Uterus (tissue), 4 donors: Measurements from ENCODE around the gene MYOG. TPM values are rescaled to one million over a fixed set of nuclear protein-coding genes. Genes with fewer than 3 reads are reported as not detected.
A peak's percentile ranks its signal among the peaks of the same experiment; 100 is the strongest.

Source experiments
- DNase-seq, 2 donors: peaks; one replicate each; pipeline ENCODE4 v3.0.0-alpha.2; 2019 to 2020
- H3K27ac ChIP-seq, 2 donors: fragments of 200-600 bp; sonication (generic); 1 replicate in 1 of 2; 2 replicates in 1 of 2; pipeline ENCODE4 v1.5.1; 2016 to 2018
- H3K27me3 ChIP-seq, 2 donors: fragments of 200-600 bp; sonication (generic); one replicate each; pipeline ENCODE4 v1.5.1; 2018 to 2019; ENCODE audit warnings: control low read depth in 1 of 2
- H3K36me3 ChIP-seq, 2 donors: fragments of 200-600 bp; sonication (generic); one replicate each; pipeline ENCODE4 v1.5.1; 2019; ENCODE audit warnings: control low read depth in 1 of 2
- H3K4me1 ChIP-seq, 2 donors: fragments of 200-600 bp; sonication (generic); one replicate each; pipeline ENCODE4 v1.5.1; 2018 to 2019; ENCODE audit warnings: control low read depth in 1 of 2
- H3K4me3 ChIP-seq, 2 donors: fragments of 200-600 bp; sonication (generic); 1 replicate in 1 of 2; 2 replicates in 1 of 2; pipeline ENCODE4 v1.5.1; 2018 to 2019; ENCODE audit warnings: mild to moderate bottlenecking in 1 of 2
- H3K9me3 ChIP-seq, 2 donors: fragments of 200-600 bp; sonication (generic); one replicate each; pipeline ENCODE4 v1.5.1; 2019; ENCODE audit warnings: control low read depth in 1 of 2
- POLR2A ChIP-seq, 2 donors: fragments of 450-650 bp; IDR thresholded peaks; one replicate each; pipeline ENCODE4 v1.6.1; 2016; ENCODE audit warnings: antibody characterized with exemption in 2 of 2, mild to moderate bottlenecking in 1 of 2, moderate library complexity in 1 of 2
- intact Hi-C: fragments of 100-400 bp; cut with DNase I; formaldehyde crosslinking; loops from one replicate; pipeline ENCODE4 v1.15.1; 2023; ENCODE audit warnings: low total_unique reads
- total RNA-seq, 4 donors: library from RNA; depleted of rRNA in 3 of 4; stranded (reverse); fragments of >200 nt in 3 of 4; gene quantifications; one replicate each; pipeline versions ENCODE4 v1.1.0 to v1.2.4, GENCODE V29; 2014 to 2023
- TF ChIP-seq, protein P1 (sequence below), 4 experiments: fragments of 200-600 bp in 2 of 4; fragments of 450-650 bp in 2 of 4; sonication (generic) in 2 of 4; IDR thresholded peaks; one replicate each; pipeline ENCODE4 v1.5.1; 2016 to 2019; ENCODE audit warnings: antibody characterized with exemption in 4 of 4, mild to moderate bottlenecking in 2 of 4, moderate library complexity in 1 of 4
- donor health status: DM: yes; HTN: yes; CAD: no.

Gene MYOG
- total RNA-seq, 4 donors from 2014 or later, result not detected

DNA sequence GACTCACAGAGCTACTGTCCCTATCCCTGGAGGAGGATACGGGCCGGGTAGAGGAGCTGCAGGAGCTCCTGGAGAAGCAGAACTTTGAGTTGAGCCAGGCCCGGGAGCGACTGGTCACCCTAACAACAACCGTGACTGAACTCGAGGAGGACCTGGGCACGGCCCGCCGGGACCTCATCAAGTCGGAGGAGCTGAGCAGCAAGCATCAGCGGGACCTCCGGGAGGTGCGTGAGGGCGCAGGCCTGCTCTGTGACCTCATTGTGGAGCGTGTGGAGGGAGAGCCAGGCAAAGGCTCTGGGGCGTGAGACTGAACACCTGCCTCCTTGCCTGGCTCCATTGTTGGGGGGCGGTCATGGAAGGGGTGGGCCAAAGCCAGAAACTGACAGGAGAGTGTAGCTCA lies 40.5 kb downstream of the MYOG start:
- H3K4me3 ChIP-seq, result no peak overlapping the region
- no peak for DNase-seq
- no peaks in the 10 kb centered on the region for H3K4me1 ChIP-seq
- TF ChIP-seq, protein P1, sequence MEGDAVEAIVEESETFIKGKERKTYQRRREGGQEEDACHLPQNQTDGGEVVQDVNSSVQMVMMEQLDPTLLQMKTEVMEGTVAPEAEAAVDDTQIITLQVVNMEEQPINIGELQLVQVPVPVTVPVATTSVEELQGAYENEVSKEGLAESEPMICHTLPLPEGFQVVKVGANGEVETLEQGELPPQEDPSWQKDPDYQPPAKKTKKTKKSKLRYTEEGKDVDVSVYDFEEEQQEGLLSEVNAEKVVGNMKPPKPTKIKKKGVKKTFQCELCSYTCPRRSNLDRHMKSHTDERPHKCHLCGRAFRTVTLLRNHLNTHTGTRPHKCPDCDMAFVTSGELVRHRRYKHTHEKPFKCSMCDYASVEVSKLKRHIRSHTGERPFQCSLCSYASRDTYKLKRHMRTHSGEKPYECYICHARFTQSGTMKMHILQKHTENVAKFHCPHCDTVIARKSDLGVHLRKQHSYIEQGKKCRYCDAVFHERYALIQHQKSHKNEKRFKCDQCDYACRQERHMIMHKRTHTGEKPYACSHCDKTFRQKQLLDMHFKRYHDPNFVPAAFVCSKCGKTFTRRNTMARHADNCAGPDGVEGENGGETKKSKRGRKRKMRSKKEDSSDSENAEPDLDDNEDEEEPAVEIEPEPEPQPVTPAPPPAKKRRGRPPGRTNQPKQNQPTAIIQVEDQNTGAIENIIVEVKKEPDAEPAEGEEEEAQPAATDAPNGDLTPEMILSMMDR (IDR thresholded peaks at IDR 0.05), result no peak
- TF ChIP-seq POLR2A (IDR thresholded peaks at IDR 0.05), result no peak
- H3K27ac ChIP-seq, result no peak overlapping the region
- no peaks in the 10 kb centered on the region for H3K27me3 ChIP-seq
- no peaks in the 10 kb centered on the region for H3K36me3 ChIP-seq
- intact Hi-C loops, result no loop called here
- H3K9me3 ChIP-seq, result no peaks in the 10 kb centered on the region

DNA sequence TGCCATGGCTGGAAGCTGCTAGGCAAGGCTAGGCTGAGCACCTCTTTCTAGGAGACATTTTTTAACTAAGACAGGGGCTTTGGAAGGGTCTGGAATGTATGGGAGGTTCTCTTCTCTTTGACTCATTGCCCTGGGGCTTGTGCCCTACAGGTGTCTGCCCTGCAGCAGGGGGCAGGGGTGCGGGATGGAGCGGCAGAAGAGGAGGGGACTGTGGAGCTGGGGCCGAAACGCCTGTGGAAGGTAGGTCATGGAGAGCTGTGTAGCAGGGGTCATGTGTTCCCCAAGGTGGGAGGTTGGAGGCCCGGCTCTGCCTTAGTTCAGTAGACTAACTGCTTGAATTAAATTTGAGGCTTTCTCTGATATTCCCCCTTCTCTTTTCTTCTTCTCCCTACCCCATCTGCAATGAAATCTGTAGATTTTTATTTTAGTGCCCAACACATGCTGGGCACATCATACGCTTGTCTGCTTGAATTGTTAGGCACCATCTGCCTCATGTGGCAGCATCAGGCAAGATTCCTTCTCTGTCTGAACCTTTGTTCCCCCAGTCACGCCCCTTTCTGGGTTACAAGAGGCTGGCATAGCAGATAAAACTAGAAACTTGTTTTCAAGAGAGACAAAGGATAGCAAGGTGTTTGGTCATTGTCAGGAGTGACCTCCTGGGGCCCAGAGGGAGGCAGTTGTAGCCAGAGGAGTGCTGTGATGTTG lies 41.1 kb downstream of the MYOG start:
- no peak for DNase-seq
- H3K27ac ChIP-seq, result no peak overlapping the region
- TF ChIP-seq, protein P1 (IDR thresholded peaks at IDR 0.05), result no peak
- no peak for TF ChIP-seq POLR2A (IDR thresholded peaks at IDR 0.05)
- no peaks in the 10 kb centered on the region for H3K36me3 ChIP-seq
- no peaks in the 10 kb centered on the region for H3K27me3 ChIP-seq
- H3K4me1 ChIP-seq, result no peaks in the 10 kb centered on the region
- no peak overlapping the region for H3K4me3 ChIP-seq
- intact Hi-C loops, result no loop called here
- no peaks in the 10 kb centered on the region for H3K9me3 ChIP-seq

DNA sequence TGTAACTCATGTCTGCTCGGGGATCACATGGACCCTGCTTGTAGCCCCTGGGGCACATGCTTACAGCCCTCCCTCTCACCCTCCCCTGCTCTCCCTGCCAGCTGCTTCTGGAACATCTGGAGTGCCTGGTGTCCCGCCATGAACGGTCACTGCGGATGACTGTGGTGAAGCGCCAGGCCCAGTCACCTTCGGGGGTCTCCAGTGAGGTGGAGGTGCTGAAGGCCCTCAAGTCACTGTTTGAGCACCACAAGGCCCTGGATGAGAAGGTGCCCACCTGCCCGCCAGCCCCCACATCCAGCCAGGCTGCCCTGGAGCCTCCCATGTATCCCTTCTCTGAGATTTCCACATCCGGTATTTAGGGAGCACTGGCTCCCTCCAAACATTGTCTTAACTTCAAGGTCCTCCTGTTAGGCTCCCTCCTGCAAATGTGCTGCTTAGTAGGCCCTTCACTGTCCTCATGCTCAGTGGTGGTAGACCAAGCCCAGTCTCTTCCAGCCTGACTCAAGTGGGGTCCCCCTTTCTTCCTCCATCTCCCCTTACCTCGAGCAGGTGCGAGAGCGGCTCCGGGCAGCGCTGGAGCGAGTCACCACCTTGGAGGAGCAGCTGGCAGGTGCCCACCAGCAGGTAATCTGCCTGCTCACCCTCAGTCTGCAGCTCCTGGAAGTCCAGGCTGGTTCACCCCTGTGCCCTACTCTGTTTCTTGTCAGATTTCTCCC lies 41.8 kb downstream of the MYOG start:
- H3K4me3 ChIP-seq, result no peak overlapping the region
- H3K36me3 ChIP-seq, result no peaks in the 10 kb centered on the region
- no peak for TF ChIP-seq POLR2A (IDR thresholded peaks at IDR 0.05)
- TF ChIP-seq, protein P1 (IDR thresholded peaks at IDR 0.05), result no peak
- DNase-seq, result no peak
- H3K27me3 ChIP-seq, result no peaks in the 10 kb centered on the region
- no peaks in the 10 kb centered on the region for H3K4me1 ChIP-seq
- no peaks in the 10 kb centered on the region for H3K9me3 ChIP-seq
- intact Hi-C loops, result no loop called here
- no peak overlapping the region for H3K27ac ChIP-seq

DNA sequence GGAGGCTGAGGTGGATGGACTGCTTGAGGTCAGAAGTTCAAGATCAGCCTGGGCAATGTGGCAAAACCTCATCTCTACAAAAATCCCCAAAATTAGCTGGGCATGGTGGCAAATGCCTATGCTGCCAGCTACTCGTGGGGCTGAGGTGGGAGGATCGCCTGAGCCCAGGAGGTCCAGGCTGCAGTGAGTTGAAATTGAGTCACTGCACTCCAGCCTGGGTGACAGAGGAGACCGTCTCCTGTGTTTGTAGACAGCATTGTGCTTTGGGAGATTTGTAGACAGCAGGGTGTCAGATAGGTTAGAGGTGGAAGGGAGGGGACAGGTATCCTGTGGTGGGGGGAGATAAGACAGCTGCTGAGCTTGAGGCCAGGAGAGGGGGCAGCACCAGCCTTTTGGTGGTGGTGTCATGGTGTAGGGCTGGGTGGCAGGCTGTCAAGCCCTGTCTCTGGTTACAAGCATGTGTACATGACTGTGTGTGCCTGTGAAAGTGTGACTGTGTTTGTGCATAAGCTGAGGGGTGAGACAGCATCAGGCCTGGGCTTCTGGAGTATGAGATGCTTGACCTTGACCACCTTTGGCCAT lies 44.4 kb downstream of the MYOG start:
- peak in 1 of 2 donors; percentile 1 for DNase-seq
- Histone ChIP-seq H3K4me1 (no peaks in the 10 kb centered on the region), H3K27ac (no peak overlapping the region), H3K9me3 (no peaks in the 10 kb centered on the region), H3K27me3 (no peaks in the 10 kb centered on the region), H3K4me3 (no peak overlapping the region), H3K36me3 (no peaks in the 10 kb centered on the region)
- TF ChIP-seq, protein P1 (IDR thresholded peaks at IDR 0.05), result no peak
- no peak for TF ChIP-seq POLR2A (IDR thresholded peaks at IDR 0.05)
- intact Hi-C loops, result no loop called here
